ENCODE data around the gene AFAP1L2. TPM values are rescaled to one million over a fixed set of nuclear protein-coding genes. Genes with fewer than 3 reads are reported as not detected.

Gene AFAP1L2
- total RNA-seq, 2 experiments from 2014 or later: 2.3 to 8.6 TPM

GRCh38 chr10:114442091-114442630 is 37.9 kb upstream of the AFAP1L2 start:
- intact Hi-C loops (cut with micrococcal nuclease; ENCODE audit: unreplicated experiment): no loop called here

DNA sequence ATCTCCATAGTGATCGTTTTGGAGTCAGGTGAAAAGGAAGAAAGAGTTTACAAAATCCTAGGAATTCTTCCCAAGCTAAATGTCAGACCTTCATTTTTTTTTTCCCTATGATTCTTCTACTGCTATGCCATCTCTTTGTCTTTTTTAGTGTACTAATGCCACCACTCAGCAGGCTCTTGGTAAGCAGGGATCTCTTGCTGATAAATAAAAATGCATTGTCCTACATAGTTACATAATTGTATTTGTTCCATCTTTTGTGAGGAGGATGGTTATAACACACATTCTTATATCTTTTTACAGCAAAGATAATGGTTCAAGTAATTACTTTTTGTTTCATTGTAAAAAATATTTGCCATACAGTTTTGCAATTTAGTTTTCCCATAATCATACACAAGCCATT is 36.8 kb upstream of the AFAP1L2 start:
- H3K4me2 ChIP-seq (ENCODE audit: low read length): no peak overlapping the region
- ChIA-PET POLR2A (no interaction called here), CTCF (ENCODE audit: unreplicated experiment) (no interaction called here)
- DNase-seq (ENCODE audit: low spot score): no peak
- H3K9me2 ChIP-seq (ENCODE audit: insufficient read depth, low read length): no peaks in the 10 kb centered on the region
- no peak overlapping the region for H3K27ac ChIP-seq (ENCODE audit: low read depth, low read length, poor library complexity, severe bottlenecking)
- H2AFZ ChIP-seq (ENCODE audit: low read length): no peak overlapping the region
- H3K36me3 ChIP-seq (ENCODE audit: insufficient read depth, low read length): peaks cover 96% of the 10 kb centered on the region
- H3K4me3 ChIP-seq (ENCODE audit: low read depth, low read length, poor library complexity, severe bottlenecking): no peak overlapping the region
- no peaks in the 10 kb centered on the region for H4K20me1 ChIP-seq (ENCODE audit: insufficient read depth, low read length)
- H3K9me3 ChIP-seq (ENCODE audit: low read length): no peaks in the 10 kb centered on the region
- no peaks in the 10 kb centered on the region for H3K79me2 ChIP-seq (ENCODE audit: insufficient read depth, low read depth, low read length)
- no peak for TF ChIP-seq EZH2phosphoT487 (IDR thresholded peaks at IDR 0.05; ENCODE audit: borderline replicate concordance, low read depth, low read length)
- TF ChIP-seq, protein P1, sequence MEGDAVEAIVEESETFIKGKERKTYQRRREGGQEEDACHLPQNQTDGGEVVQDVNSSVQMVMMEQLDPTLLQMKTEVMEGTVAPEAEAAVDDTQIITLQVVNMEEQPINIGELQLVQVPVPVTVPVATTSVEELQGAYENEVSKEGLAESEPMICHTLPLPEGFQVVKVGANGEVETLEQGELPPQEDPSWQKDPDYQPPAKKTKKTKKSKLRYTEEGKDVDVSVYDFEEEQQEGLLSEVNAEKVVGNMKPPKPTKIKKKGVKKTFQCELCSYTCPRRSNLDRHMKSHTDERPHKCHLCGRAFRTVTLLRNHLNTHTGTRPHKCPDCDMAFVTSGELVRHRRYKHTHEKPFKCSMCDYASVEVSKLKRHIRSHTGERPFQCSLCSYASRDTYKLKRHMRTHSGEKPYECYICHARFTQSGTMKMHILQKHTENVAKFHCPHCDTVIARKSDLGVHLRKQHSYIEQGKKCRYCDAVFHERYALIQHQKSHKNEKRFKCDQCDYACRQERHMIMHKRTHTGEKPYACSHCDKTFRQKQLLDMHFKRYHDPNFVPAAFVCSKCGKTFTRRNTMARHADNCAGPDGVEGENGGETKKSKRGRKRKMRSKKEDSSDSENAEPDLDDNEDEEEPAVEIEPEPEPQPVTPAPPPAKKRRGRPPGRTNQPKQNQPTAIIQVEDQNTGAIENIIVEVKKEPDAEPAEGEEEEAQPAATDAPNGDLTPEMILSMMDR (conservative IDR thresholded peaks at IDR 0.05; ENCODE audit: low read length): no peak
- BruUV-seq (replicated peaks): no TSS peak
- H3K4me1 ChIP-seq (ENCODE audit: insufficient read depth, low read length, poor library complexity, severe bottlenecking): no peaks in the 10 kb centered on the region
- intact Hi-C loops (cut with micrococcal nuclease; ENCODE audit: unreplicated experiment): no loop called here

More at GRCh38 chr10:114442091-114442630, 37.9 kb upstream of the AFAP1L2 start:
- no peak overlapping the region for H3K4me3 ChIP-seq (ENCODE audit: low read depth, low read length, poor library complexity, severe bottlenecking)
- H3K36me3 ChIP-seq (ENCODE audit: insufficient read depth, low read length): peaks cover 96% of the 10 kb centered on the region
- ChIA-PET POLR2A (no interaction called here), CTCF (ENCODE audit: unreplicated experiment) (no interaction called here)
- H3K4me2 ChIP-seq (ENCODE audit: low read length): no peak overlapping the region
- DNase-seq (ENCODE audit: low spot score): no peak
- H2AFZ ChIP-seq (ENCODE audit: low read length): no peak overlapping the region
- H3K4me1 ChIP-seq (ENCODE audit: insufficient read depth, low read length, poor library complexity, severe bottlenecking): no peaks in the 10 kb centered on the region
- TF ChIP-seq, protein P1 (conservative IDR thresholded peaks at IDR 0.05; ENCODE audit: low read length): no peak
- TF ChIP-seq EZH2phosphoT487 (IDR thresholded peaks at IDR 0.05; ENCODE audit: borderline replicate concordance, low read depth, low read length): no peak
- BruUV-seq (replicated peaks): no TSS peak
- H3K27ac ChIP-seq (ENCODE audit: low read depth, low read length, poor library complexity, severe bottlenecking): no peak overlapping the region
- no peaks in the 10 kb centered on the region for H3K79me2 ChIP-seq (ENCODE audit: insufficient read depth, low read depth, low read length)
- no peaks in the 10 kb centered on the region for H3K9me3 ChIP-seq (ENCODE audit: low read length)
- H4K20me1 ChIP-seq (ENCODE audit: insufficient read depth, low read length): no peaks in the 10 kb centered on the region
- no peaks in the 10 kb centered on the region for H3K9me2 ChIP-seq (ENCODE audit: insufficient read depth, low read length)

DNA sequence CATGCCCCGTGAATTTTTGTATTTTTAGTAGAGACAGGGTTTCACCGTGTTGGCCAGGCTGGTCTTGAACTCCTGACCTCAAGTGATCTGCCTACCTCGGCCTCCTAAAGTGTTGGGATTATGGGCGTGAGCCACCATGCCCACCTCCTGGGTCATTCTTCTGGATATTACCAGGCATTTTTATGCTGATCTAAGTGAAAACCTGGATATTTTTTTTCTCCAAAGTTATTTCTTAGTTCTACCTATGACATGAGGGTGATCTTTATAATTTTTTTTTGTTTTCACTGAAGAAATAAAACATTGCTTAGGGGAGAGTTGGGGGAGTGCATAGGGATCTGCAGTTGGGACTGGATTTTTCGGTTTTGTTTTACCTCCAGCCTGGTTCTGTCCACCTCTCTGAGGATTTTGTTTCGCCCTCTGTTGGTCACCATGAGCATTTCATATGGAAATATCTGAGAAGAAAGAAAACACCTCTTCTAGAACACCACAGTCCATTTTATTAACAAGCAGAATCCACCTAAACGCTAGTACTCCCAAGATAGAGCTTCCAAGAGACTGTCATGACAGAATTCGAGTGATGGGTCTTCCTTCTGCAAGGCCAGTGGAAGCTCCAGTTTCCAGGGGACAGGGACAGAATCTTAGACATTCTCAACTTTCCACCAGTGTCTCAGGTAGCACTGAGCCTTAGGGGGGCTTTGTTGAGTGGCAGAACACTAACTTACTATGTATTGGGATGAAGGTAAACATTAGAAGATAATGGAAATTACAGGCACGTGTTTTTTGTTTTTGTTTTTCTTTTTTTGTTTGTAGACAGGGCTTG is 33.4 kb upstream of the AFAP1L2 start:
- Histone ChIP-seq H3K4me2 (ENCODE audit: low read length) (no peak overlapping the region), H3K9me2 (ENCODE audit: insufficient read depth, low read length) (no peaks in the 10 kb centered on the region), H4K20me1 (ENCODE audit: insufficient read depth, low read length) (no peaks in the 10 kb centered on the region), H3K4me1 (ENCODE audit: insufficient read depth, low read length, poor library complexity, severe bottlenecking) (no peaks in the 10 kb centered on the region), H3K9me3 (ENCODE audit: low read length) (no peaks in the 10 kb centered on the region), H3K36me3 (ENCODE audit: insufficient read depth, low read length) (peaks cover 100% of the 10 kb centered on the region), H3K4me3 (ENCODE audit: low read depth, low read length, poor library complexity, severe bottlenecking) (no peak overlapping the region), H2AFZ (ENCODE audit: low read length) (no peak overlapping the region), H3K79me2 (ENCODE audit: insufficient read depth, low read depth, low read length) (no peaks in the 10 kb centered on the region), H3K27ac (ENCODE audit: low read depth, low read length, poor library complexity, severe bottlenecking) (no peak overlapping the region)
- intact Hi-C loops (cut with micrococcal nuclease; ENCODE audit: unreplicated experiment): no loop called here
- POLR2A ChIA-PET: interaction anchor here (0.7 to 0.9 kb wide), 2 partner anchors 13 to 1917 kb away, joined by 3 to 4 read pairs; no protein-coding TSS in a partner anchor
- no TSS peak for BruUV-seq (replicated peaks)
- CTCF ChIA-PET (ENCODE audit: unreplicated experiment): no interaction called here
- TF ChIP-seq, protein P1 (conservative IDR thresholded peaks at IDR 0.05; ENCODE audit: low read length): peak; percentile 68
- TF ChIP-seq EZH2phosphoT487 (IDR thresholded peaks at IDR 0.05; ENCODE audit: borderline replicate concordance, low read depth, low read length): no peak
- DNase-seq (ENCODE audit: low spot score): peak; percentile 15
